ENCODE results near the gene CCDC85C. TPM values are rescaled to one million over a fixed set of nuclear protein-coding genes. Genes with fewer than 3 reads are reported as not detected.

The CCDC85C gene
- total and polyA plus RNA-seq, 10 of the 15 experiments (the other 5 are each of a cell fraction or from before 2014, with no cell fraction given): 0.03 to 3.6 (median 1.1) TPM

DNA sequence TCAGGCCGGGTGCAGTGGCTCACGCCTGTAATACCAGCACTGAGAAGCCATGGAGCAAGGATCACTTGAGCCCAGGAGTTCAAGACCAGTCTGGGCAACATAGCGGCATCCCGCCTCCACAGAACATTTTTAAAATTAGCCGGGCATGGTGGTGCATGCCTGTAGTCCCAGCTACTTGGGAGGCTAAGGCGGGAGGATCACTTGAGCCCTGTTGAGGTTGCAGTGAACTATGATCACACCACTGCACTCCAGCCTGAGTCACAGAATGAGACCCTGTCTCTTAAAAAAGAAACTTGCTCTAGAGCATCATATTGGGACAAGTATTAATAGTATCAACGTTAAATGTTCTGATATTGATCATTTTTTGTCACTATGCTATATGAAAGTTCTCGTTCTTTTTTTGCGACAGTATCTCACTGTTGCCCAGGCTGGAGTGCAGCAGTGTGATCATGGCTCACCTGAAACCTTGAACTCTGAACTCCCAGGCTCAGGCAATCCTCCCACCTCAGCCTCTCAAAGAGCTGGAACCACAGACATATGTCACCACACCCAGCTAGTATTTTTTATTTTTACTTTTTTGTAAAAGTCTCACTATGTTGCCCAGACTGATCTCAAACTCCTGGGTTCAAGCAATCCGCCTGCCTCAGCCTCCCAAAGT is 47.7 kb downstream of the CCDC85C start:
- FAIRE-seq: no peak
- no TSS peak for BruUV-seq (replicated peaks)
- ChIA-PET POLR2A (no interaction called here), CTCF (interaction anchor here (1.2 kb wide), 1 partner anchor 72 kb away, joined by 4 read pairs; no protein-coding TSS in a partner anchor), SMC1A (ENCODE audit: uncharacterized antibody, unreplicated experiment) (interaction anchor here (0.7 to 0.9 kb wide), 3 partner anchors 34 to 914 kb away, joined by 3 read pairs; no protein-coding TSS in a partner anchor), RAD21 (ENCODE audit: unreplicated experiment) (no interaction called here)
- Histone ChIP-seq H2AFZ (ENCODE audit: control insufficient read depth, low read depth, low read length) (no peak overlapping the region), H3K4me2 (ENCODE audit: control insufficient read depth, insufficient read depth) (no peak overlapping the region), H3K9me3 (replicated peaks; ENCODE audit: control insufficient read depth, insufficient read depth, low read length) (no peaks in the 10 kb centered on the region), H3K79me2 (ENCODE audit: control insufficient read depth, insufficient read depth, low read length) (no peaks in the 10 kb centered on the region), H3K4me1 (ENCODE audit: control insufficient read depth, insufficient read depth, low read length) (no peaks in the 10 kb centered on the region), H3K4me3 (no peak overlapping the region), H3K27me3 (replicated peaks in 1 of 2; ENCODE audit: control insufficient read depth in 2 of 2, insufficient read depth in 2 of 2, low read length in 1 of 2) (no peaks in the 10 kb centered on the region), H4K20me1 (ENCODE audit: control insufficient read depth, insufficient read depth) (no peaks in the 10 kb centered on the region), H3K9ac (ENCODE audit: control insufficient read depth, insufficient read depth, low read length) (no peak overlapping the region), H3K36me3 (ENCODE audit: control insufficient read depth in 2 of 2, insufficient read depth in 2 of 2, low read length in 1 of 2) (no peaks in the 10 kb centered on the region), H3K27ac (ENCODE audit: control insufficient read depth, insufficient read depth) (no peak overlapping the region)
- intact Hi-C loops (cut with micrococcal nuclease; ENCODE audit: unreplicated experiment): no loop called here
- in situ Hi-C loops (cut with MboI): no loop called here
- TF ChIP-seq NR2C1 (IDR thresholded peaks at IDR 0.05): 0 out of 2 replicates have a peak, but pooled peaks have one; percentile 7
- TF ChIP-seq, protein P1, sequence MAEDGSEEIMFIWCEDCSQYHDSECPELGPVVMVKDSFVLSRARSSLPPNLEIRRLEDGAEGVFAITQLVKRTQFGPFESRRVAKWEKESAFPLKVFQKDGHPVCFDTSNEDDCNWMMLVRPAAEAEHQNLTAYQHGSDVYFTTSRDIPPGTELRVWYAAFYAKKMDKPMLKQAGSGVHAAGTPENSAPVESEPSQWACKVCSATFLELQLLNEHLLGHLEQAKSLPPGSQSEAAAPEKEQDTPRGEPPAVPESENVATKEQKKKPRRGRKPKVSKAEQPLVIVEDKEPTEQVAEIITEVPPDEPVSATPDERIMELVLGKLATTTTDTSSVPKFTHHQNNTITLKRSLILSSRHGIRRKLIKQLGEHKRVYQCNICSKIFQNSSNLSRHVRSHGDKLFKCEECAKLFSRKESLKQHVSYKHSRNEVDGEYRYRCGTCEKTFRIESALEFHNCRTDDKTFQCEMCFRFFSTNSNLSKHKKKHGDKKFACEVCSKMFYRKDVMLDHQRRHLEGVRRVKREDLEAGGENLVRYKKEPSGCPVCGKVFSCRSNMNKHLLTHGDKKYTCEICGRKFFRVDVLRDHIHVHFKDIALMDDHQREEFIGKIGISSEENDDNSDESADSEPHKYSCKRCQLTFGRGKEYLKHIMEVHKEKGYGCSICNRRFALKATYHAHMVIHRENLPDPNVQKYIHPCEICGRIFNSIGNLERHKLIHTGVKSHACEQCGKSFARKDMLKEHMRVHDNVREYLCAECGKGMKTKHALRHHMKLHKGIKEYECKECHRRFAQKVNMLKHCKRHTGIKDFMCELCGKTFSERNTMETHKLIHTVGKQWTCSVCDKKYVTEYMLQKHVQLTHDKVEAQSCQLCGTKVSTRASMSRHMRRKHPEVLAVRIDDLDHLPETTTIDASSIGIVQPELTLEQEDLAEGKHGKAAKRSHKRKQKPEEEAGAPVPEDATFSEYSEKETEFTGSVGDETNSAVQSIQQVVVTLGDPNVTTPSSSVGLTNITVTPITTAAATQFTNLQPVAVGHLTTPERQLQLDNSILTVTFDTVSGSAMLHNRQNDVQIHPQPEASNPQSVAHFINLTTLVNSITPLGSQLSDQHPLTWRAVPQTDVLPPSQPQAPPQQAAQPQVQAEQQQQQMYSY (CRISPR knock-in tag; IDR thresholded peaks at IDR 0.05): no peak
- no peak for ATAC-seq
- no peak for DNase-seq (ENCODE audit: low read depth, low spot score)
- 37% methylated on average over 10 of the region's 10 CpGs for WGBS (ENCODE audit: insufficient coverage, insufficient replicate concordance, low lambda C conversion rate, missing lambda C conversion rate)

Measured in GM12878 (cell line).